Measurements from ENCODE around the gene DCPS.

DNA sequence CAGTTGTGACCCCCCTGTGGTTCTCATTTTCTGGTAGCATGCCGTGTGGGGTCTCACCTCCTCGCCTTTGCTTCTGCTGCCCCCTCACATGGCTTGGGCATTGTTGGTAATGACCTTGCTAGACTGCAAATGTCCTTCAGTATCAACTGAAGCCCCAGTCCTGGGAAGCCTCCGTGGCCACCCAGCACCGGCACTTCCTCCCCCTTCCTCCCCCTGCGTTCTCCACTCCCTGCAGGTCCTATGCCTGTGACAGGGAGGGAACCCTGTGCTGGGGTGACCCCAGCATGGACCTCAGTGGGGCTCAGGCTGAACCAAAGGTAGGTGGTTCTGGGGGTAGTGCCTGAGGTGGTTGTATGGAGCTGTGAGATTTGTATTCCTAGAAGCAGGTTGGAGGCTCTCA is 57.5 kb downstream of the DCPS start:
- TF ChIP-seq CTCF (IDR thresholded peaks at IDR 0.05) (no peak), POLR2A (IDR thresholded peaks at IDR 0.05) (no peak)

Measured in Peyer's patch (tissue), 4 donors.